Fibroblast of skin of scalp (primary cell): ENCODE measurements around the gene EIF4EBP3. TPM values are rescaled to one million over a fixed set of nuclear protein-coding genes. Genes with fewer than 3 reads are reported as not detected.

Experiments used
- DNase-seq: peaks from one replicate; pipeline ENCODE4 v3.0.0-alpha.2; 2013
- polyA plus RNA-seq, 2 experiments: library from polyadenylated mRNA; unstranded; fragments of 120-200 nt; gene quantifications; one replicate each; pipeline ENCODE4 v1.2.1, GENCODE V29; 2013; ENCODE audit not compliant: insufficient read length in 2 of 2

EIF4EBP3 gene
- 4.3 TPM for polyA plus RNA-seq (2013, experiment 1 of 2; ENCODE audit: insufficient read length)
- polyA plus RNA-seq (2013, experiment 2 of 2; ENCODE audit: insufficient read length), result 2.8 TPM

DNA sequence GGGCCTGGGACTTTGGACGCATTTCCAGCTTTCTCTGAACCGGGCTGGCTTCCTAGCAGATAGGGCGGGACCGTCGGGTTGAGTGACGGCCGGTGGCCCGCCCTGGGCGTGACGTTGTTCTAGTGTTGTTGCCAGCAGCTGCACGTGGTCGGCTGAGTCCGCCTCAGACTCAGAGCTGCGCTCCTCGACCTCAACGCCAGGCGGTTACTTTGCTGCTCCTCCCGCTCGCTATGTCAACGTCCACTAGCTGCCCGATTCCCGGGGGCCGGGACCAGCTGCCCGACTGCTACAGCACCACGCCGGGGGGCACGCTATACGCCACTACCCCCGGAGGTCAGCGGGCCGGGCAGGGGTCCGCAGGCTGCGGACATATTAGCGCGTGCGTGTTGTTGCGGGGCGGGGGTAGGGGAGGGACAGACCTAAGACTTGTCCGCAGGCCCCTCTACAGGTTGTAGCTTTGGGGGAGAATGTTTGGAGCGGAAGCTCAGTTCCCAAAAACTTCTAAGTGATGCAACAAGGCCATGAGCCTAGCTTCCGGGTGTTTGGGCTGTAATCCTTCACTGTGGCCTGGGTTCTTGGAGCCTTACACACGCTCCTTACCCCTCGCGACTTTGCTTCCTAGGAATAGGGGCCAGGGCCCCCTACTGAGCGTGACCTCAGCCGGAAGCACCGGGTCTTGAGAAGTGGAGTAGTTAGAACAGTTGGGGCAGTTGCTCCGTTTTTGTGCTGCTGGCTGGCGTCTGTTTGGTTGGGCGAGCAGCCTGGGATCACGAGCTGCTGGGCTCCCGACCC is at the start of gene EIF4EBP3:
Gene EIF4EBP3 (plus strand): TSS at position 155 of the 792 bp plus-strand sequence. CDS start 76 bp downstream, at position 231.
- DNase-seq, result peak; percentile 93

DNA sequence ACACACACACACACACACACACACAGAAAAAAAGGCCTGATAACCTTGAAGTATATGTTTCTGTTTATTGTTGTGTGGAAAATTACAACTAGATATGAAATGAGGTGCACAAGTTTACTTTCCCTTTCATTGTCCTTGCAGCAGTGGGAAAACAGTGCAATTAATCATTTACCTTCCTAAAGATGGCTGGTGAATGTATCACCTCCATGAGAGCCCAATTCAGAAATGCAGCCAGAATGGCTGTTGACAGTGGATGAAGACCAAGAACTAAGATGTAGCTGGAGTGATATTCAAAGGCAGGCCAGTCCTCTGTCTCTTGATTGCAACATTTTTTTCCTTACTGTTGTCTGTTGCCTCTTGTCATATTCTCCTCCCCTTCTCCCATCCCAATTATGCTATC is 49.6 kb upstream of the EIF4EBP3 start:
- DNase-seq, result no peak

DNA sequence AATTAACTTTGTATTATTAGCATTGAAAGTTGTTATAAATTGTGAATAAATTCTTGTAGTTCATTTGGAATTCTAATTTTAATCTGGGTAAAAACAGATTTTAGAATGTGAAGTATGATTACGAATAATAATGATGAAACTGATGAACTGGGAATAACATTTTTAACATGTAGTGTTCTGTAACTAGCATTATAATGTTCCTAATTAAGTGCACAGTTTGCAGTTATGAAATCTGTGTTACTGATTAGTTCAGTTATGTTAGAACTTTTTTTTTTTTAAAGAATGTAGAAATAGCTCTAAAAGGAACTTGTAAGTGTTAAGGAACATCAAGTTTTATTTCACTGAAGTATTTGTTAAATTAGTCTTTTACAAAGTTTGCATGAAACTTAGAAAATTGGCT is 48.9 kb upstream of the EIF4EBP3 start:
- DNase-seq, result no peak

DNA sequence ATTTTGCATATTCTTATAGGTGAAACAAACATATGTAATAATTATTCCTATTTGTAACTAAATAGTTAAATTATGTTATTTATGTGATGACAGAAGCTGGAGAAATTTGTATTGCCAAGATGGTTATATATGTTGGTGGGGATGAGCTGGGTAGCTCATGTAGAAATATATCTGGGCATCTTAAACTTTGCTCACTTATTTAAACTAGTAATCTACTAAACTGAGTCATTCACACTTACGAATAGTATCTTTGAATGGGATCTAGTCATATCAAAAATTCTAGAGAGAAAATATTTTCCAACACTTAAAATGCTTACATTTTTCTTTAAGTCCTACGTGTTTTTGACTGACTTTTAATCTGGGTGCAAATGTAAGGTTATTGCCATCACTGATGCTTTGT is 44.6 kb upstream of the EIF4EBP3 start:
- DNase-seq, result no peak

DNA sequence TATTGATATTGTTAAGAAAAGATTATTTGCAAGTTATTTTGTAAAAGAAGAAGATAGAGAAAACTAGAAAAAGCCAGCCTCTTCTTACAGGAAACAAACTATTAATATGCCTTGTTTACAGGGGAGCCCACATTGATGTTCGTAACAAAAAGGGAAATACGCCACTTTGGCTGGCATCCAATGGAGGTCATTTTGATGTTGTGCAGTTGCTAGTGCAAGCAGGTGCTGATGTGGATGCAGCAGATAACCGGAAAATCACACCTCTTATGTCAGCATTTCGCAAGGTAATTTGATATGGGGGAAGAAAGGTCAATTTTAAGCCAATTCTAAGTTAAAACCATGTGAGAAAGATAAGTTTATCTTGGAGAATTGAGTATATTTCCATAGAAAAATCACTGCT is 37.6 kb upstream of the EIF4EBP3 start:
- no peak for DNase-seq

DNA sequence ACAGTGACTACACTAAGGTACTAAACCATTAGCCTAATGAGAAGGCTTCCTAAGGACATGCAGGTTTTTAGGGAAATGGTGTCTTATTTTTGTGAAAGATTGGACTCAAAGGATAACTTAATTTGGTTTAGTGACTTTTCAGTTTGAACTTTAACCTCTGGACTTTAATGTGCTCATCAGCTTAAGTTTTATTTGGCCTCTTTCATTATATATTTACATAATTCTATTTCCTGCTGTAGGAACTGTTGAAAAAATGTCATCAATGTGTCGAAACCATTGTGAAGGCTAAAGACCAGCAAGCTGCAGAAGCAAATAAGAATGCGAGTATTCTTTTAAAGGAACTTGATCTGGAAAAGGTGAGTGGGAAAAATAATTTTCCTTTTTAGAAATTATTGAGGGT is 34.3 kb upstream of the EIF4EBP3 start:
- no peak for DNase-seq

DNA sequence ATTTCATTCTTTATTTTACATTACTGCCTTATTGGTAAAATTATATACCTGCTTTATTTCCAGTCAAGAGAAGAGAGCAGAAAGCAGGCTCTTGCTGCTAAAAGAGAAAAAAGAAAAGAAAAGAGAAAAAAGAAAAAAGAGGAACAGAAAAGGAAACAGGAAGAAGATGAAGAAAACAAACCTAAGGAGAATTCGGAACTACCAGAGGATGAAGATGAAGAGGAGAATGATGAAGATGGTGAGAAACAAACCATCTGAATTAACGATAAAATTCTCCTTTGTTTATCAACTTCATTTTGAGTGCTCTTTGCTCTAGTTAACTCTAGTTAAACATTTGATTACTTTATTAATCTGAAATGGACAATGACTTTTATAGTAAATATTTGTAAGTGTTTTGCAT is 23.5 kb upstream of the EIF4EBP3 start:
- no peak for DNase-seq

DNA sequence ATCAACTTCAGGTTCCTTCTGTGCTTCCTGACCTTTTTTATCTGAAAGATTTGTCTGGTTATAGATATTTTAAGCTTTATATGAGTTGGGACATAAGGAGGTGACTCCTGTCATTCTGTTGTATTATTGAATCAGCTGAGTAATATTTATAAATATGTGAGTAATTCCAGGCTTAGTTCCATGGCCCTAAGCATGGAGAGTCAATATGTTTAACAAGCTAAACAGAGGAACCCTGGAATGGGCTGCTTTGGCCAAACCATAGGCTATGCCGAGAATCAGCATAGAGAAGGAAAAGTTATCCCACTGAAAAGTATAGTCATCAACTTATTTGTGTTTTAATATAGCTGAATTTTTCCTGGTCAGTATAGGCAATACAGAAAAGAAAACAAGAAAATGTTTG is 7.2 kb upstream of the EIF4EBP3 start:
- no peak for DNase-seq

DNA sequence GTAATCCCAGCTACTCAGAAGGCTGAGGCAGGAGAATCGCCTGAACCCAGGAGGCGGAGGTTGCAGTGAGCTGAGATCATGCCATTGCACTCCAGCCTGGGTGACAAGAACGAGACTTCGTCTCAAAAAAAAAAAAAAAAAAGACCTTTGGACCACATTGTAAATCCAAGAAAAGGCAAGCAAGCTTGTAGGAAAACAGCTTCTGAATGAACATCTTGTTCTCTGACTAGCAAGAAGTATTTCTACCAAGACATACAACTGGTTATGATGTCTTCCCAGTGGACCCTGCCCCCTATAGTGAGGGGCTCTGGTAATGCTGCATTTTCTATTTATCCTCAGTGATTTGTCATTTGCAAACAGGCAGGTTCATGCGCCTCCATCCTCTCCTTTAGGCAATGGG is 4.5 kb upstream of the EIF4EBP3 start:
- DNase-seq, result no peak

DNA sequence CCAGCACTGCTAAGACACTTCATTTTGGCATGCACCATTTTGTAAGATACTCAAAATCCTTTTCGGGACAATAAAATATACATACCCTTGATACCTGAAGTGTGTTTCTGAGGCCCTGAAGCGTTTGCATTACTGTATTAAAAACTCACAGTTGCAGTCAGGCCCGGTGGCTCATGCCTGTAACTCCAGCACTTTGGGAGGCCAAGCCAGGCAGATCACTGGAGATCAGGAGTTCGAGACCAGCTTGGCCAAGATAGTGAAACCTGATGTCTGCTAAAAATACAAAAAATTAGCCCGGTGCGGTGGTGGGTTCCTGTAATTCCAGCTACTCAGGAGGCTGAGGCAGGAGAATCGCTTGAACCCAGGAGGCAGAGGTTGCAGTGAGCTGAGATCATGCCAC is 2.5 kb upstream of the EIF4EBP3 start:
- no peak for DNase-seq

DNA sequence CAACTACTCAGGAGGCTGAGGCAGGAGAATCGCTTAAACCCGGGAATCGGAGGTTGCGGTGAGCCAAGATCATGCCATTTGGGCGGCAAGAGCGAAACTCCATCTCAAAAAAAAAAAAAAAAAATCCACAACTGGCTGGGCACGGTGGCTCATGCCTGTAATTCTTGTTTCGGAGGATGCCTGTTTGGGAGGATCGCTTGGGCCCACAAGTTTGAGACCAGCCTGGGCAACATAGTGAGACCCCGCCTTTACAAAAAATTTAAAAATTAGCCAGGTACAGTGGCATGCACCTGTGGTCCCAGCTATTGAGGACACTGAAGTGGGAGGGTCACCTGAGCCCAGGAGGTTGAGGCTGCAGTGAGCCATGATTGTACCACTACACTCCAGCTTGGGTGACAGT is 1.9 kb upstream of the EIF4EBP3 start:
- no peak for DNase-seq

DNA sequence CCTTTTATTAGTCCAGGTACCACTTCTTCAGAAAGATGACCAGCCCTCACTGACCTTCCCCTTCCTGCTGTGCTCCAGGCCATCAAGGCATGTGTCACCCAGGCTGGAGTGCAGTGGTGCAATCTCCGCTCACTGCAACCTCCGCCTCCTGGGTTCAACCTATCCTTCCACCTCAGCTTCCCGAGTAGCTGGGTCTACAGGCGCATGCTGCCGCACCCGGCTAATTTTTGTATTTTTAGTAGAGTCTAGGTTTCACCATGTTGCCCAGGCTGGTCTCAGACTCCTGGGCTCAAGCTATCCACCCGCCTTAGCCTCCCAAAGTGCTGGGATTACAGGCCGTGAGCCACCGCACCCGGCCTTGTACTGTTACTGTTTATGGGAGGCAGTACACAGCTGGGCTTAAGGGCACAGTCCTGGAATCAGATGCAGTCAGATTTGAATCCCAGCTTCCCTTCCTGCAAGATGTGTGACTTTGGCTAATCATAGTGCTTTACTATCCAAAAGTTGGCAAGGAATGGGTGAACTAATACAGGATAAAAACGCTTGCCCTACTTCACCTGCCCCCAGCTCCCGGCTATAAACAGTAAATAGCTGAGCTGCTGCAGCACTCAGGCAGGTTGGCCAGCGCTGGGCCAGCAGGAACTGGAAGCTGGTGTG is 483 bp upstream of the EIF4EBP3 start:
- no peak for DNase-seq

DNA sequence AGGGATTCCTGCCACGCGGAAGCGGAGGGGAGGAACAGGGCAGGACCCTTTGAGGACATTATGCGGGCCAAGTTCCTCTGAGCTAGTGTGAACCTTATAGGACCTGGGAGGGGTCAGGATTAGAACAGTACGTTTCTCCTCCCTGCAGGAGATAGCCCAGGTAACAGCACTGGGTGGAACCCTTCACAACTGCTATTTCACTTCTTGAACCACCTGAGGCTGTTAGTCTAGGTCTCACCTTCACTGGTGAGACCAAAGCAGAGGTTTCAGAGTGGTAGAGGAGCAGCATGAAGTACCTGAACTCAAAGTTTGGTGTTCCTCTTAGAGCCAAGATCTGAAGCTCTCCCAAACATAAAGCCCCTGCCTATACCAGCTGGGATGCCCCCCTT is 832 bp downstream of the EIF4EBP3 start:
- no peak for DNase-seq

DNA sequence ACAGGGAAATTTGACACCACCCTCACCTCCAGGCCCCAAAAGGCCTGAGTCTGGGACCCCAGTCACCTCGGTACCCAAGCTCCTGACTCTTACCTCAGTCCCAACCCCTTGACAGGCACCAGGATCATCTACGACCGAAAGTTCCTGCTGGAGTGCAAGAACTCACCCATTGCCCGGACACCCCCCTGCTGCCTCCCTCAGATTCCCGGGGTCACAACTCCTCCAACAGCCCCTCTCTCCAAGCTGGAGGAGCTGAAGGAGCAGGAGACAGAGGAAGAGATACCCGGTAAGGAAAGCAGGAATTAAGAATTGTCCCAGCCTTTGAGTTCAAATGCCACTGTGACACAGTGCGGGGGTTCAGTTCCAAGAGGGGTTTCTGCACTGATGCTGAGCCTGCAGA is 1.3 kb downstream of the EIF4EBP3 start:
- no peak for DNase-seq

DNA sequence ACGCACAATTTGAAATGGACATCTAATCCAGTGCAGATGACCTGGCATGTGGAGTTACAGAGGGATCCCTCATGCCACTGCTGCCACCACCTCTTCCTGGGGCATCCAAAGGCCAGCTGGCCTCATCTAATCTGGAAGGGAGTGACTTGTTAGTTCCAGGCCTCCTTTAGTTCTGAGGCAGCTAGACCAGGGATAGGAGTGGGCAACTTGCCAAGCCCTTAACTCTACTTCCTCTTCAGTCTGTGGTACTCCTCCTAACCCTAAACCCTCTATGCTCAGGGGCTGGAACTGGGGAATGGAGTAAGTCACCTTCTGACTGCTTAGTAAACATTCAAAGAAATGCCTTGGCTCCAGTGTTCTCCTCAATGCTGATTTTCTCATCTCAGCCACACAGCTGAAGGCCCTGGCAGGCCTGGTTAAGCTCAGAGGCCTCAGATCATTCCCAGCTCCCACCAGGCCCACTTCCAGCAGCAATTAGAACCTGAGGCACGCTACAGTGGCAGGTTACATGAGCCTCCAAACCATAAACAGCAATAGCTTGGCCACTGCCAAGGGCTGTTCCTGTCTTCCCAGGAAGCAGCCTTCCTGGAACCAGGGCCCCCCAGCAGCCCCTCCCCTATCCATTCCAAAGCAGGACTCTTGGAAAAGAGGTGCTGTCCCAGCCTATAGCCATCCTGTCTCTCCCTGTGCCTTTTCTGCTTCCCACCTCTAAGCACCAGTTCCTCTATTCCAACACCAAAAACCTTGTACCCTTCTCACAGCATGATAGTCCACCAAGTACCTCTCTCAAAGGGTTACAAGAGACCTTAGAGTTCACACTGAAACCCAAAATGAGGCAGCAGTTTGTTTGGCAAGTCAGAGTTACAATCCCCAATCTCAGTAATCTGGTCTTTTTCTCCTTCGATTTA is 2.0 kb downstream of the EIF4EBP3 start:
- peak; percentile 20 for DNase-seq

DNA sequence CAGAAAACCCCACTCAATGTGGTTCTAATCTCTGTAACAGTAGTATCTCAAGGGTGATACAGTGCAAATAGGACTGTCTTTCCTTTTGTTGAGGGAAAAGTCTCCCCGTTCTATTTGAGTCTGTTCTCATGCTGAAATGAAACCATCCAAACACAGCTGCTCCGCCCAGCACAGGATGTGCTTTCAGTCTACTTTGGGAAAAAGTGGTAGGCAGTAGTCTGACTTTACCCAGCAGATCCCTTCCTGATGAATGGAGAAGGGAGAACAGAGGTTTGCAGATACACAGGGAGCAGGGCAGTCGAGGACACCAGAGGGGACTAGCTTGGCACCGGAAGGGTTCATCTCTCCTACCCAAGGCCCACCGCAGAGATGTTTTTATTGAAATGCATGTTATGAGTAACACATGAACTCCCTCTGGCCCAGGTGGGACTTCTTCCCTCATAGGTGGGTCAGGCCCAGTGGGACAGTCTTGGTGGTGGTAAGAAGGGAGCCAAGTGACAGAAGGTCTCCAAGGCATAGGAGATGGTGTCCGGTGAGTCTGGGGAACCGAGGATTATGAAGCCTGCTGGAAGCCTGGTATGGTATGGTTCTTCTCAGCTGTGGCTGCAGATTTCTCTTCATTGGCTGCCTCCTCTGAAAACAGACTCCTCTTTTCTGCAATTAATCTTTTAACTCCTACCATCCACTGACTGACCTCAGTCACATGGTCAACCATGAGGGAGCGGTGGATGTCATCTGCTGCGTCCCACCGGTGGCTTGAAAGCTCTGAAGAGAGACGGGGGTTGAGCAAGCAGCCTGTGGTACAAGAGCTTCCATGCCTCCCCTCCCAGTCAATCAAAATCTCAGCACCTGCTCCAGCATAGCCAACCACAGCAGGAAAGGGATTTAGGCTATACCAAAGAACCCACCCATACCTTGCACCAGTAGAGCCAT is 3.0 kb downstream of the EIF4EBP3 start:
- DNase-seq, result no peak

DNA sequence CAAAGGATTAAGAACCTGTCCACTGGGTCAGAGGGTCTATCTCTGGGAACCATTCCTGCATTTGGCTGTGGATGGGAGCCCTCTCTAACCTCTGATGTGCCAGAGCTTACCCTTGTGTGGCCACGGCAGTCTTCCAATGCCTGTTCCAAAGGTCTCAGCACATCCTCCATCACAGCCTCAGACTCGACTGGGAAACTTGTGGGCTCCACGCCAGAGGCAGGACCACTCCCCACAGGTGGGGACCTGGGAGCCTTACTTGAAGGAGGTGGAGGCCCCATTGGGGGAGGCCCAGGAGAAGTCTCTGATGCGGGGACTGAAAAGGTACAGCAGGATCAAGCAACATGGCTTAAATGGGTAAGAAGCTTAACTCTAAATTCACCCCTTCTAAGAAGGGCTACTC is 4.4 kb downstream of the EIF4EBP3 start:
- no peak for DNase-seq

DNA sequence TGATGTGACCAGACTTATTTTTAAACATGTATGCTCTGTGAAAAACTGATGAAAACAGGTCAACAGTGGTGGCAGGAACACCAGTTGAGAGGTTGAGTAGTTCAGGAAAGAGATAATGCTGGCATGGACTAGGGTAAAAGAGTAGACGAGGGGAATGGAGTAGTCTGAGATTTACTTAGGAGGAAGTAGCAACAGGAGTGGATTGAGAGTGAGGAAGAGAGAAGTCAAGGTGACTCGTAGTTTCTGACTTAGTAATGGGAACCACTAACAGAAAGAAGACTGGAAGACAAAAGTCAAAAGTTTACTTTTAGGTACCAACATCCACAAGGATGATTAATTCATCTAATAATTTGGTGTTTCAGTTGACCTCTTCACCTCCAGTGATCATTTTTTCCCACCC is 6.2 kb downstream of the EIF4EBP3 start:
- no peak for DNase-seq

DNA sequence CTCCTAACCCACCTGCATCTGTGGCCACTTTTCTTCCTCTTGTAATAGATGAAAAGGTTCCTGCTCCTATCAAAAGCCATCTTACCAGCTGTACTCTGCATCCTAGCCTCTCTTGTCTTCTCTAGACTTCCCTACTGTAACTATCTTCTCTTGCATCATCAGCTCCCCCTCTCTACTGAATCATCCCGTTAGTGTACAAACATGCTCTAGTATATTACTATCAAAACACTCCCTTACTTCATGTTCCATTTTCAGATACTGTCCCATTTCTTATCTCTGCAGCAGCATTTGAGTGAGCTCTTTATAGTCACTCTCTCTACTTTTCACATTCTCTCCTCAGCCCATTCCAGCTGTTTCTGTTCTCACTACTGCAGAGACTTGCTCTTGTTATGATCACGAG is 7.0 kb downstream of the EIF4EBP3 start:
- peak; percentile 36 for DNase-seq

DNA sequence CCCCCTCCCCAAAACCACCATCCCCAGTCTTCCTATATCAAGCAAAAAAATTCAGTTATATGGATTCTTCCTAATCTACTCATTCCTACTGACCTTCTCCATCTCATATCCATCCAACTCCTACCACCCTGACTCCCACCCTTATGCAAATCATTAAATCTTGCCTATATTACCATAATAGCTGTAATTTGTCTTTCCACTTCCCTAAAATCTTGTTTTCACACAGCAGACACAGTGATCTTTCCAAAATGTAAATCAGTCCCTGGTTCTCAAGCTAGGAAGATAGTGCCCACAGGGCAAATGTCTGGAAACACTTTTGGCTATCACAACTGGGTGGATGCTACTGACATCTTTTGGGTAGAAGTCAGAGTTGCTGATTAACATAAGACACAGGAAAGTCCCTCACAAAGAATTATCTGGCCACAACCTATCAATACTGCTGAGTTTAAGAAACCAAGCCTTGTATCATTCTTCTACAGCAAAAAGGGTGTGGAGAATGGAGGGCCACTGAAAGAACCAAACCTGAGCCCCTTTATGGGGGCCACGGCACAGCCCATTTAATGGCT is 8.4 kb downstream of the EIF4EBP3 start:
- DNase-seq, result no peak

DNA sequence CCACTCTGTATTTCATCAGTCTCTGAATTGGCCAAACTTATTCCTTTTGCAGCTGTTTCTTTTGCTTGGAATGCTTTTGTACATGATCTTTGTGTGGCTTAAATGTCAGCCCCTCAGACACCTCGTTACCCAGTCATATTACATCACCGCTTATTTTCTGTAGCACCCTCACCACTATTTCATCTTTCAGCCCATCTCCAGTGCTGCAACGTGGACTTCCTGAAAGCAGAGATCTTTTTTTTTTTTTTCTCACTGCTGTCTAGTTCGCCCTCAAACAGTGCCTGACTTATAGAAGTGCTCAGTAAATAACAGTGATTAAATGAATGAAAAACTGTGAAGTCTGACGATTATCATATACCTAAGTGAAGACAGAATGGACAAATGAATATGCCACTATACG is 9.0 kb downstream of the EIF4EBP3 start:
- peak; percentile 23 for DNase-seq
